Measurements from ENCODE around the gene FGD6.

- TF ChIP-seq EZH2phosphoT487 (IDR thresholded peaks at IDR 0.05; ENCODE audit: borderline replicate concordance, low read depth, low read length), result no peak
- TF ChIP-seq CTCF (conservative IDR thresholded peaks at IDR 0.05; ENCODE audit: low read length), result no peak
Measured at GRCh38 chr12:95100264-95101190, 116.7 kb downstream of the FGD6 start.
